Suppressor macrophage (primary cell): Measurements from ENCODE around the gene NAV2.

Experiments used
- DNase-seq, 4 experiments: peaks; one replicate each; pipeline ENCODE4 v3.0.0-alpha.2; 2020 to 2022

Gene NAV2

DNA sequence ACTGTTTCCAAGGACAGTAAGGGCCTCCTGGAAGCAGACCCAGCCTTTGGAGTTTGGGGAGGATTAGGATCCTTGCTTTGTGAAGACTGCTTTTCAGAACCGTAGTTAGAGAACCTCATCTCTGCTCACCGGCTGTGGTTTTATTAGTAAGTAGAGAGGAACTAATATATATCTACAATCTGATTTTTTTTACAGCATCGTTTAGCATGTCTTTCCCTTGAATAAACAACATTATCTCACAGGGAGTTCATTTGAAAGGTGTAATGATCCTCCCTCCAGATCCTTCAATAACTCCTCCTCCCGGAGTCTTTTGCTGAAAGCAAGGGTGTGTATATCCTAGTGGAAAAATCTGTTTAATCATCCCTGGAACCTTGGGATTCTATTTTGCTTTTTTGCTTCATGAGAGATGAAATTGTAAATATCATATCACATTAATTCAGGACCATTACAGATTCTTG lies 314.9 kb downstream of the NAV2 start:
- DNase-seq: no peak

DNA sequence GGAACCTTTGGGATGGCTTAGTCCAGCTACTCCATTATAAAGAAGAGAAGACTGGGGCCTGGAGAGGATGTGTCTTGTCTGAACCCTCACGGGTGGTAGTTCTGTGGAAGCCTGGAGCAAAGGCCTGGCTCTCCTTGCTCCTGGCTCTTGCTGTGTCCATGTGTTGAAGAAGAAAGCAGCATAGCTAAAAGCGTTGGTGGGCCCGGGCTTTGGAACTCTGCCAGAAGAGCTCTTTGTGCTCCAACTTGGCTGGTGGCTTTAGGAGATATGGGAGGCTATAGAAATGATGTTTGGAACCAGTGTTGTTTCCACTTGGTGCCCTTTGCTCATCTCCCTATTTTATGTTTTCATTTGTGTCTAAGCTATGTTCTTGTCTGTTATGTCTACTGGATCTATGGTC lies 316.6 kb downstream of the NAV2 start:
- DNase-seq: no peak

DNA sequence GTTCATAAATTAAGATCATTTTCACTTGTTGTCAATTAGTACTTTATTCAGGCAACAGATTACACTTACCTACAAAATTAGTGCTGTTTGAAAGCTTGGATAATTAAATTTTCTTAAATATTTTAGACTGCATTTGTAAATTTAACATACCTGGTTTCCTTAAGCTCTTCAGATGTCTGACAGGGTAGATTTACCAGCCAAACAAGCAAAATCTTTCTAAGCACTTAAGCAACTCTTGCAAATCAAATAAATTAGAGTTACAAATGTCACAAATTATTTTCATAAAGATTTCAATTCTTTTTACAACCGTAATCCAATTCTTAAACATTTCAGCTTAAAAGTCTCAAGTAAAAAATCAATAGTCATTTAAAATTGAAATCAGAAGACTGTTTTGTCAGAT lies 317.8 kb downstream of the NAV2 start:
- no peak for DNase-seq

- no peak for DNase-seq
Measured at GRCh38 chr11:20031155-20032001, 318.7 kb downstream of the NAV2 start.

DNA sequence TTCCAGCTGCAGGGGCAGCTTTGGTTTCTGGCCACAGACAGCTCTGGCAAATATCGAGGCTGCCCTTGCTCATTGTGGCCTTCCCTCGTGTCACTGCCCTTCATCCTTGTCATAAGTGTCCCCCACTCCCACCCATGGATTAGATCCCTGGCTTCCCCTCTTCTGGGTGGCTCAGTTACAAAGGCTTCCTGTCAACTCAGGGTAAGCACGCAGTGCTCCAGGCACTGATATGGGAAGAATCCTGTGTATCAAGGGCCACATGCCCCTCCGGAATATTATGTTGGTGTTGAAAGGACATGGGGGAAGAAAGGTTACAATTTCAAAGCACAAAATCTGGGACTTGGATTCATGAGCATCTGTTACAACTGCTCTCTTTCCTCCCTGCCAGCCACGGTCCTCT lies 319.5 kb downstream of the NAV2 start:
- DNase-seq: no peak

DNA sequence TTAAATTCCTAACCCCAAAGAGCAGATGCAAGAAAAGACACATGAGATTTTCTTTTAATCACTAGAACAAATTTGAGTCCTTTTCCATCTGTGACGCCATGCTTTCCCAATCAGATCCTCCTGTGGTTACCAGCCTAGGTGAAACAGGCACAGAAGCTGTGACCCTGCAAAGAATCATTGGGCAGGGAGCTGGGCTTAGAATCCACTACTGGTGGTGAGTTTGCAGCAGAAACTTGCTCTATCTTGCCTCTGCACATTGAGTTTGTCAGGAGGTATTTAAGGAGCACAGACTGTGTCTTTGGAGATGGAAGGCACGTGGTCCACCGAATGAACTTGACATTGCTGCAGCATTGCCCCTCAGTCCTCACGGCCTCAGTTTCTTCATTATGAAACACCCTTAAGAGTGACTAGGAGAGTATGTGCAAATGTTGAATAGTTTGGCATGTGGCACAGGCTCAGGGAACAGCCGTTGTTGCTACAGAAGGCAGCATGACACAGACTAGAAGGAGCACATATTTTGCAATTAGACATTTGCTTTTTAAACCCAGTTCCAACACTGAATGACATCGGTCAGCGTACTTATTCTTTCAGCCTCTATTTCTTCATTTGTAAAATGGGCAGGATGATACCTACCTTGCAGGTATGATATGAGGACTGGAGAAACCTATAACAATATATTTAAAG lies 320.1 kb downstream of the NAV2 start:
- no peak for DNase-seq

DNA sequence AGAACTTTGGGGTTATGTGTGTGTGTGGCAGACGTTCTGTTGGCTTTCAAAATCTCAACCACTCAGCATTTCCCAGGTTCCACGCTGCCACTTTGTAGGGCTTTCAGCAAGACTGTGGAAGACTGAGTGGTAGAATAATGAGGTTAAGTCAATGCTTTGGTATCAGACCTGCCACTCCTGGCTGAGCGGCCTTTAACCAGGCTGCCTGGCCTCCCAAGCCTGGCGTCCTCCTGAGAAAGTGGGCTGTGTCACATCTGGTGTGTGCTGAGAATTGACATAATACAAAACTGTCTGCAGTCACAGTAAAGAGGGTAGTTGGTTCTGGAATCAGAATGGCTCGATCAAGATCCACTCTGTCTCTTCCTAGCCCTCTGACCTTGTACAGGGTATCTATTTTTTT lies 321.2 kb downstream of the NAV2 start:
- DNase-seq: no peak

- no peak for DNase-seq
Measured at GRCh38 chr11:20034941-20035340, 322.3 kb downstream of the NAV2 start.

GRCh38 chr11:20035375-20035700 lies 322.7 kb downstream of the NAV2 start:
- no peak for DNase-seq

GRCh38 chr11:20035701-20036601 lies 323.3 kb downstream of the NAV2 start:
- no peak for DNase-seq

DNA sequence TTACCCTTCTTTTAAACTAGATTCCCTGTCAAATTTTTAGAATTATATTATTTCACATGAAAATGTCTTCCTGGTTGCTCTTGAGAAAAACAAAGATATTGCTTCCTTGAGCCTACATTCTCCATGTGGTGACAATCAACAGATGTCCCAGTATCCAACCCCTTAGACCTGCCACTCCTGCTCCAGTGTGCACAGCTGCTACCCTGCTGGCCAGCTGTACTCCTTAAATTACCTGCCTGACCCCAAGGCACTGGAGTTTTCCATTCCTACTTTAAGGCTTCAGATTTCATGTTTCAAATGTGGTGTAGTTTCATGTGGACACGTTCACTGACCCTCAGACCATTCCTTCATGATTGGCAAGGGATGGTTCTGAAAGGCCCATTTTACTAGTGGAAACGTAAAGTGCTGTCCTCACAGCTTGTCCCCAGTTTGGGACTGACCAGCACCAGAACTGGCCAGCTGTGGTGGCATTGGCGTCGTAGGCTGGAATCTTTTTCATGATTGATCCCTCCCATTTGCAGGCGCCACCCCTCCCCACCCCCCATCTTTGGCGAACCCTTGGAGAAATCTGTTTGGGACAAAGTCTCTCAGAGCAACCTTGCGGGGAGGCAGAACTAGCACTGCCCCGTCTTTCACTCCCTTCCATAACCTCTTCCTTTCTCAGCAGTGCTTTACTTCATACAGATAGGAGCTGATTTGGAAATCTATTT lies 324.1 kb downstream of the NAV2 start:
- no peak for DNase-seq

GRCh38 chr11:20037396-20038153 lies 324.9 kb downstream of the NAV2 start:
- DNase-seq: no peak

- no peak for DNase-seq
Measured at GRCh38 chr11:20038412-20038811, 325.8 kb downstream of the NAV2 start.

- no peak for DNase-seq
Measured at GRCh38 chr11:20038972-20039371, 326.3 kb downstream of the NAV2 start.

DNA sequence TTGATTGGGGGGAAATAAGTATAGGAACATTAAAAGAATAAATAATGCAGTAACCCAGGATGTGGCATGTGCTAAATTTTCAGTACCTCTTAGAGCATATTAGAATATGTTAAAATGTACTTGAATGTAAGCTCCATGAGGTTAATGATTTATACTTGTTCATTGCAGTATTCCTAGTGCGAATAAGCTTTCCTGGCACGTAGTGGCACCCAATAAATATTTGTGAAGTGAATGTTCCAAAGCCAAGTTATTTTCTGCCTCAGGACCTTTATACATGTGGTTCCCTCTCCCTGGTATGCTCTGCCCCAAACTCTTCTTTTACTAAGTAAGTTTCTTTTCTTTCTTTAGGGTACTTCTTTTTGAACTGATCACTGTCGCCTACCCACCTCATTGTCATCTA lies 328.9 kb downstream of the NAV2 start:
- DNase-seq: no peak

DNA sequence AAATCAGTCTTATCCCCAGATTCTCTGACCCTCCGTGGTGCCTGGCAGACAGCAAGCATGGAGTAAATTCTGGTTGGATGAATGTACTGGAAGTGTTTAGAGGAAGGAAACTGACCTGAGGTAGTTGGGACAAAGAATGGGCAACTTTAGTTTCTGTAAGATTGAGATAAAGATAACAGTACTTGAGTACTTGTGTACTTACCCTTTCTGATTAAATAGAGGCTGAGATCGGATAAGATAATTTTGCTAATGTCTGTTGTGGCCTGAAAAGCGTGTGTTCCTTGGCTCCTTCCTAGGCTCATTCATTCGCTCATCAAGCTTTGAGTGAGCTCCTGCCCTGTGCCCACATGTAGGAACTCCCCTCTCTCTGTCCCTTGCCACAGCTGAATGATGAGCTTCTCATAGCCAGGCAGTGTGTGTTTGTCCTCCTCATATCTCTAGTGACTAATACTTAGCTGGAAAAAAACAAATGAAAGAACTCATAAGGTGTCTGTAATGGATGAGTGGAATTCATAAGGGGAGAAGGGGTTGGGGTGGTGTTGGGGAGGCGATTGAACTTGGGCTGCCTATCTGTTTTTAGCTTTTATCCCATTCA lies 329.5 kb downstream of the NAV2 start:
- no peak for DNase-seq

- DNase-seq: no peak
Measured at GRCh38 chr11:20042811-20043341, 330.2 kb downstream of the NAV2 start.

- no peak for DNase-seq
Measured at GRCh38 chr11:20043992-20044391, 331.4 kb downstream of the NAV2 start.

- no peak for DNase-seq
Measured at GRCh38 chr11:20045098-20045688, 332.6 kb downstream of the NAV2 start.

DNA sequence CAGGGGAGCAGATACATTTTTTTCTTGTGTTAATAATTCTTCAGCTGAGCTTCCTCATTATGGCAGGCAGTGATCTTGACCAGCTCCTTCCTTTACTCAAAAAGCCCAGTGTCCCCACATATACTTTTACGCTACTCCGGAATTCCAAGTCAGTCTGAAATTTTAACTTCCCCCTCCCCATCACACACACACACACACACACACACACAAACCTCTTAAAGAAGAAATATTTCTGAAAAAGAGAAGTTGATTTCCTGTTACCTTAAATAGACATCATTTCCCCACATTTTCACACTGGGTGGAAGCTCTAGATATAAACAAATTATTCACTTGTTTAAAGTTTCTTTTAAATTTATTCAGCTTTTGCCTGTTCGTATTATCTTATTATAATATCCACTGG lies 333.8 kb downstream of the NAV2 start:
- DNase-seq: peak; percentile 43 to 78 (median 54)
